AG20443 (cell line): ENCODE measurements around the gene CST5.
"Not testable (repeated sequence)": the region's sequence is repeated elsewhere in the genome, so short reads cannot be mapped to it uniquely, and the experiment has no call there.

Experiments used
- DNase-seq: peaks from one replicate; pipeline ENCODE4 v3.0.0; 2012; ENCODE audit warnings: low spot score, mixed read lengths

The CST5 gene

GRCh38 chr20:23889775-23890187 lies 10.2 kb upstream of the CST5 start:
- DNase-seq = peak; percentile 74

GRCh38 chr20:23887856-23888255 lies 8.3 kb upstream of the CST5 start:
- no peak for DNase-seq

- no peak for DNase-seq
These were observed 5.2 kb upstream of the CST5 start for GRCh38 chr20:23884771-23885162.

- DNase-seq = no peak
These were observed 4.7 kb upstream of the CST5 start for GRCh38 chr20:23884136-23884770.

- DNase-seq = no peak
These were observed 1.8 kb upstream of the CST5 start for GRCh38 chr20:23881371-23881770.

- no peak for DNase-seq
These were observed 869 bp upstream of the CST5 start for GRCh38 chr20:23880417-23880816.

GRCh38 chr20:23879811-23880374 lies 345 bp upstream of the CST5 start:
- DNase-seq = no peak

- no peak for DNase-seq
These were observed 761 bp downstream of the CST5 start for GRCh38 chr20:23878787-23879186.

- not testable (repeated sequence) for DNase-seq
These were observed 1.5 kb downstream of the CST5 start for GRCh38 chr20:23878016-23878542.

- DNase-seq = no peak
These were observed 2.0 kb downstream of the CST5 start for GRCh38 chr20:23877524-23877923.

GRCh38 chr20:23875606-23876237 lies 3.8 kb downstream of the CST5 start:
- no peak for DNase-seq

GRCh38 chr20:23874747-23875146 lies 4.8 kb downstream of the CST5 start:
- no peak for DNase-seq

- DNase-seq = no peak
These were observed 6.1 kb downstream of the CST5 start for GRCh38 chr20:23873370-23874015.

- DNase-seq = no peak
These were observed 7.5 kb downstream of the CST5 start for GRCh38 chr20:23872065-23872464.

GRCh38 chr20:23870461-23870860 lies 9.1 kb downstream of the CST5 start:
- no peak for DNase-seq

- no peak for DNase-seq
These were observed 10.0 kb downstream of the CST5 start for GRCh38 chr20:23869520-23869919.

- no peak for DNase-seq
These were observed 11.2 kb downstream of the CST5 start for GRCh38 chr20:23868321-23868720.

GRCh38 chr20:23867152-23867776 lies 12.3 kb downstream of the CST5 start:
- no peak for DNase-seq

GRCh38 chr20:23860771-23861170 lies 18.8 kb downstream of the CST5 start:
- DNase-seq = not testable (repeated sequence)

GRCh38 chr20:23857962-23858595 lies 21.5 kb downstream of the CST5 start:
- no peak for DNase-seq

GRCh38 chr20:23856736-23857135 lies 22.8 kb downstream of the CST5 start:
- DNase-seq = no peak

- no peak for DNase-seq
These were observed 23.3 kb downstream of the CST5 start for GRCh38 chr20:23856226-23856625.
